ENCODE results near the gene JARID2.

DNA sequence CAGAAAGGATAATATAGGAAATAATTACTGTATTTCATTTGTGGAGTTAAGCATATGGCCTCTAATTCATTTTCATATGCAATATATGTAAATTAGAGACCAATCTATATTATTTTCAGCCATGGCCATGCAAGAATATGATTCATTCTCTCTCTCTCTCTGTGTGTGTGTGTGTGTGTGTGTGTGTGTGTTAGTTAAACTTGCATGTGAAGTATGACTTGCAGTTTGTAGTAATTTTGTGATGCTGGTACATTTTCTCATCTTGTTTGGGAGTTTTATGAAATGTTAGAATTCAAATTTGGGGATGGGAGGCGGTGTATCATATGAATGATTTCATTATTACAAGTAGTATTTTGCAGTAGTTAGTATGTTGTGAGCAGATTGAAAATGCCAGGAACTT lies 74.8 kb downstream of the JARID2 start:
- TF ChIP-seq, protein P1, sequence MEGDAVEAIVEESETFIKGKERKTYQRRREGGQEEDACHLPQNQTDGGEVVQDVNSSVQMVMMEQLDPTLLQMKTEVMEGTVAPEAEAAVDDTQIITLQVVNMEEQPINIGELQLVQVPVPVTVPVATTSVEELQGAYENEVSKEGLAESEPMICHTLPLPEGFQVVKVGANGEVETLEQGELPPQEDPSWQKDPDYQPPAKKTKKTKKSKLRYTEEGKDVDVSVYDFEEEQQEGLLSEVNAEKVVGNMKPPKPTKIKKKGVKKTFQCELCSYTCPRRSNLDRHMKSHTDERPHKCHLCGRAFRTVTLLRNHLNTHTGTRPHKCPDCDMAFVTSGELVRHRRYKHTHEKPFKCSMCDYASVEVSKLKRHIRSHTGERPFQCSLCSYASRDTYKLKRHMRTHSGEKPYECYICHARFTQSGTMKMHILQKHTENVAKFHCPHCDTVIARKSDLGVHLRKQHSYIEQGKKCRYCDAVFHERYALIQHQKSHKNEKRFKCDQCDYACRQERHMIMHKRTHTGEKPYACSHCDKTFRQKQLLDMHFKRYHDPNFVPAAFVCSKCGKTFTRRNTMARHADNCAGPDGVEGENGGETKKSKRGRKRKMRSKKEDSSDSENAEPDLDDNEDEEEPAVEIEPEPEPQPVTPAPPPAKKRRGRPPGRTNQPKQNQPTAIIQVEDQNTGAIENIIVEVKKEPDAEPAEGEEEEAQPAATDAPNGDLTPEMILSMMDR (IDR thresholded peaks at IDR 0.05), result no peak
- no peak for TF ChIP-seq POLR2A (IDR thresholded peaks at IDR 0.05)

Measured in heart left ventricle (tissue), 13 donors.